H9 (cell line): Measurements from ENCODE around the gene STX5. TPM values are rescaled to one million over a fixed set of nuclear protein-coding genes. Genes with fewer than 3 reads are reported as not detected.
A peak's percentile ranks its signal among the peaks of the same experiment; 100 is the strongest.
"Not testable (repeated sequence)": the region's sequence is repeated elsewhere in the genome, so short reads cannot be mapped to it uniquely, and the experiment has no call there.

ENCODE experiments used
- DNase-seq: peaks from one replicate; pipeline ENCODE4 v3.0.0-alpha.2; 2017
- H2AFZ ChIP-seq: one replicate; pipeline ENCODE4 v1.6.1; 2013; ENCODE audit warnings: mild to moderate bottlenecking, low read length, control low read depth, moderate library complexity
- H2AK5ac ChIP-seq: 2 replicates; pipeline ENCODE4 v1.6.1; 2013; ENCODE audit warnings: low read length, control low read depth, mixed read lengths; ENCODE audit not compliant: insufficient read length
- H2BK120ac ChIP-seq: one replicate; pipeline ENCODE4 v1.6.1; 2013; ENCODE audit warnings: low read depth, mild to moderate bottlenecking, low read length, control low read depth, inconsistent platforms; ENCODE audit not compliant: poor library complexity, severe bottlenecking
- H2BK12ac ChIP-seq: 2 replicates; pipeline ENCODE4 v1.6.1; 2013; ENCODE audit warnings: low read length, control low read depth, mixed read lengths, low read depth; ENCODE audit not compliant: insufficient read length
- H2BK15ac ChIP-seq: 2 replicates; pipeline ENCODE4 v1.6.1; 2013; ENCODE audit warnings: low read depth, low read length, control low read depth
- H2BK20ac ChIP-seq: one replicate; pipeline ENCODE4 v1.6.1; 2013; ENCODE audit warnings: low read depth, mild to moderate bottlenecking, low read length, control low read depth, inconsistent platforms; ENCODE audit not compliant: poor library complexity, severe bottlenecking
- H2BK5ac ChIP-seq: 2 replicates; pipeline ENCODE4 v1.6.1; 2013; ENCODE audit warnings: low read length, control low read depth, mixed read lengths; ENCODE audit not compliant: insufficient read length
- H3K14ac ChIP-seq: 2 replicates; pipeline ENCODE4 v1.6.1; 2013; ENCODE audit warnings: low read length, control low read depth; ENCODE audit not compliant: insufficient read depth
- H3K18ac ChIP-seq: 2 replicates; pipeline ENCODE4 v1.6.1; 2013; ENCODE audit warnings: low read depth, mild to moderate bottlenecking, mixed read lengths, low read length, control low read depth; ENCODE audit not compliant: insufficient read length
- H3K23ac ChIP-seq: 2 replicates; pipeline ENCODE4 v1.6.1; 2013; ENCODE audit warnings: low read length, control low read depth, mixed read lengths, low read depth; ENCODE audit not compliant: insufficient read length
- H3K23me2 ChIP-seq: 2 replicates; pipeline ENCODE4 v1.6.1; 2013; ENCODE audit warnings: low read depth, mild to moderate bottlenecking, mixed read lengths, low read length, control low read depth; ENCODE audit not compliant: insufficient read length, poor library complexity, severe bottlenecking
- H3K27ac ChIP-seq: 2 replicates; pipeline ENCODE4 v1.5.1; 2013; ENCODE audit warnings: low read length, control low read depth, mixed read lengths, low read depth; ENCODE audit not compliant: insufficient read length
- H3K27me3 ChIP-seq: 2 replicates; pipeline ENCODE4 v1.6.1; 2013; ENCODE audit warnings: low read length, control low read depth, inconsistent platforms; ENCODE audit not compliant: insufficient read depth
- H3K4ac ChIP-seq: 2 replicates; pipeline ENCODE4 v1.6.1; 2013; ENCODE audit warnings: low read depth, mild to moderate bottlenecking, control low read depth, inconsistent platforms, low read length, moderate library complexity
- H3K4me1 ChIP-seq: 2 replicates; pipeline ENCODE4 v1.6.1; 2013; ENCODE audit warnings: low read length, control low read depth, inconsistent platforms; ENCODE audit not compliant: insufficient read depth
- H3K4me2 ChIP-seq: 2 replicates; pipeline ENCODE4 v1.6.1; 2013; ENCODE audit warnings: low read length, control low read depth, mixed read lengths; ENCODE audit not compliant: insufficient read length, insufficient read depth
- H3K56ac ChIP-seq: 2 replicates; pipeline ENCODE4 v1.6.1; 2013; ENCODE audit warnings: low read depth, mild to moderate bottlenecking, mixed read lengths, low read length, control low read depth; ENCODE audit not compliant: insufficient read length
- H3K79me1 ChIP-seq: 2 replicates; pipeline ENCODE4 v1.6.1; 2013; ENCODE audit warnings: low read depth, mild to moderate bottlenecking, moderate library complexity, low read length, control low read depth, inconsistent platforms; ENCODE audit not compliant: insufficient read depth, poor library complexity, severe bottlenecking
- H3K79me2 ChIP-seq: 2 replicates; pipeline ENCODE4 v1.6.1; 2013; ENCODE audit warnings: low read length, control low read depth, inconsistent platforms; ENCODE audit not compliant: insufficient read depth
- H3K9ac ChIP-seq: 2 replicates; pipeline ENCODE4 v1.6.1; 2013; ENCODE audit warnings: low read length, control low read depth, mixed read lengths; ENCODE audit not compliant: insufficient read length; ENCODE audit errors: extremely low read depth
- H3K9me3 ChIP-seq: one replicate; pipeline ENCODE4 v1.6.1; 2013; ENCODE audit warnings: low read depth, low read length, inconsistent platforms; ENCODE audit not compliant: control insufficient read depth
- H3T11ph ChIP-seq: one replicate; pipeline ENCODE4 v1.6.1; 2013; ENCODE audit warnings: mild to moderate bottlenecking, low read length, control low read depth, inconsistent platforms
- H4K20me1 ChIP-seq: one replicate; pipeline ENCODE4 v1.6.1; 2013; ENCODE audit not compliant: control insufficient read depth, insufficient read length, insufficient read depth
- H4K5ac ChIP-seq: 2 replicates; pipeline ENCODE4 v1.6.1; 2013; ENCODE audit warnings: low read depth, mild to moderate bottlenecking, mixed read lengths, low read length, control low read depth; ENCODE audit not compliant: insufficient read length
- H4K8ac ChIP-seq: replicated peaks from 2 replicates; pipeline ENCODE4 v1.6.1; 2013; ENCODE audit warnings: low read length, control low read depth, mixed read lengths, low read depth; ENCODE audit not compliant: insufficient read length
- H4K91ac ChIP-seq: 2 replicates; pipeline ENCODE4 v1.6.1; 2013; ENCODE audit warnings: low read depth, mild to moderate bottlenecking, moderate library complexity, mixed read lengths, low read length, control low read depth; ENCODE audit not compliant: insufficient read length
- H3K27ac Mint-ChIP-seq, 3 experiments: 2 replicates in 2 of 3; 3 replicates in 1 of 3; pipeline ENCODE4 v1.8.0; 2020 to 2021; ENCODE audit warnings: mixed read lengths in 3 of 3, mild to moderate bottlenecking in 1 of 3, moderate library complexity in 1 of 3
- H3K27me3 Mint-ChIP-seq: 2 replicates; pipeline ENCODE4 v1.8.0; 2021; ENCODE audit warnings: low read depth, mild to moderate bottlenecking, moderate library complexity, mixed read lengths
- H3K36me3 Mint-ChIP-seq, 3 experiments: 2 replicates in 2 of 3; 3 replicates in 1 of 3; pipeline ENCODE4 v1.8.0; 2020 to 2021; ENCODE audit warnings: low read depth in 3 of 3, mixed read lengths in 3 of 3; ENCODE audit not compliant: insufficient read depth in 1 of 3
- H3K4me1 Mint-ChIP-seq, 2 experiments: 2 replicates each; pipeline ENCODE4 v1.8.0; 2020; ENCODE audit warnings: mixed read lengths in 2 of 2
- H3K4me3 Mint-ChIP-seq, 2 experiments: 2 replicates in 1 of 2; 3 replicates in 1 of 2; pipeline ENCODE4 v1.8.0; 2020 to 2021; ENCODE audit warnings: mild to moderate bottlenecking in 2 of 2, mixed read lengths in 2 of 2, moderate library complexity in 1 of 2
- H3K9me3 Mint-ChIP-seq, 2 experiments: 2 replicates in 1 of 2; 3 replicates in 1 of 2; pipeline ENCODE4 v1.8.0; 2020; ENCODE audit warnings: mild to moderate bottlenecking in 2 of 2, mixed read lengths in 2 of 2, moderate library complexity in 1 of 2
- WGBS: extraction: QIAGEN DNeasy Blood & Tissue Kit; methylation state at CpG from one replicate; pipeline ENCODE4 v1.1.7; 2013; ENCODE audit warnings: missing lambda C conversion rate, low lambda C conversion rate, mixed read lengths; ENCODE audit not compliant: insufficient read length; ENCODE audit errors: extremely low coverage; 5-methylcytosine and 5-hydroxymethylcytosine counted together
- total RNA-seq: library from RNA; stranded (reverse); gene quantifications from 2 replicates; pipeline ENCODE4 v1.2.1, GENCODE V29; 2021
- TF ChIP-seq, protein P1 (sequence below): fragments of 200-600 bp; sonication (generic); conservative IDR thresholded peaks from 3 replicates; pipeline ENCODE4 v1.8.0; 2021; ENCODE audit warnings: antibody characterized with exemption, mild to moderate bottlenecking

Gene STX5
- total RNA-seq, 1 experiment from 2014 or later, result 33.5 TPM

DNA sequence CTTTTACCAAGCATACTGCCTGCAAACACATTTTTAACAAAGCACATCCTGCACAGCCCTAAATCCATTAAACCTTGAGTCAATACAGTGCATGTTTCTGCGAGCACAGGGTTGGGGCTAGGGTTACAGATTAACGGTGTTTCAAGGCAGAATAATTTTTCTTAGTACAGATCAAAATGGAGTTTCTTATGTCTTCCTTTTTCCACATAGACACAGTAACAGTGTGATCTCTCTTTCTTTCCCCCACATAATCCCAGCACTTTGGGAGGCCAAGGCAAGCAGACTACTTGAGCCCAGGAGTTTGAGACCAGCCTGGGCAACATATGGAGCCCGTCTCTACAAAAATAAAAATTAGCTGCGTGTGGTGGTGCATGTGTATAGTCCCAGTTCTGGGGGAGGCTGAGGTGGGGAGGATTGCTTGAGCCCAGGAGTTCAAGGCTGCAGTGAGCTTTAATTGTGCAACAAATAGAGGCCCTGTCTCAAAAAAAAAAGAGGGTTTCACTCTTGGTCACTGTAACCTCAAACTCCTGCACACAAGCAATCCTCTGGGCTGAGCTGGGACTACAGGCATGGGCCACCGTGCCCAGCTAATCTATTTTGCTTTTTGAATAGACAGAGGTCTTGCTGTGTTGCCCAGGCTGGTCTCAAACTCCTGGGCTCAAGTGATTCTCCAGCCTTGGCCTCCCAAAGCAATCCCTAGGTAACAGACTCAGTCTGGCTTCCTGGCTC lies 29.1 kb upstream of the STX5 start:
- Histone ChIP-seq H3K27me3 (no peaks in the 10 kb centered on the region), H3K23me2 (peaks cover 11% of the 10 kb centered on the region), H2AFZ (no peak overlapping the region), H4K8ac (no peak overlapping the region), H3K79me1 (peaks cover 6% of the 10 kb centered on the region), H3K4ac (no peak overlapping the region), H3K14ac (no peak overlapping the region), H4K91ac (no peak overlapping the region), H3K79me2 (peaks cover 60% of the 10 kb centered on the region), H2BK12ac (no peak overlapping the region), H2BK20ac (no peak overlapping the region), H3K9me3 (no peaks in the 10 kb centered on the region), H3K27ac (no peak overlapping the region), H3K4me2 (no peak overlapping the region), H2BK120ac (no peak overlapping the region), H2BK15ac (no peak overlapping the region), H2BK5ac (no peak overlapping the region), H4K20me1 (no peaks in the 10 kb centered on the region), H2AK5ac (no peak overlapping the region), H3K56ac (no peak overlapping the region), H3T11ph (no peak overlapping the region), H3K4me1 (no peaks in the 10 kb centered on the region; the same call in 1 of the 2 replicates), H3K23ac (no peak overlapping the region), H4K5ac (no peak overlapping the region), H3K18ac (no peak overlapping the region), H3K9ac (no peak overlapping the region)
- Mint-ChIP-seq H3K4me3 (peak overlapping the region in 1 of 2 experiments; percentile 68; a peak in 3 of 5 replicates), H3K27ac (peak overlapping the region; percentile 76 to 98 (median 95); a peak in 5 of 7 replicates), H3K4me1 (peaks cover 50 to 63% of the 10 kb centered on the region in 2 experiments), H3K27me3 (0 out of 2 replicates have a peak, but pooled peaks cover 1% of the 10 kb centered on the region), H3K9me3 (no peaks in the 10 kb centered on the region), H3K36me3 (peaks cover 28 to 58% (median 35%) of the 10 kb centered on the region in 3 experiments)
- TF ChIP-seq, protein P1, sequence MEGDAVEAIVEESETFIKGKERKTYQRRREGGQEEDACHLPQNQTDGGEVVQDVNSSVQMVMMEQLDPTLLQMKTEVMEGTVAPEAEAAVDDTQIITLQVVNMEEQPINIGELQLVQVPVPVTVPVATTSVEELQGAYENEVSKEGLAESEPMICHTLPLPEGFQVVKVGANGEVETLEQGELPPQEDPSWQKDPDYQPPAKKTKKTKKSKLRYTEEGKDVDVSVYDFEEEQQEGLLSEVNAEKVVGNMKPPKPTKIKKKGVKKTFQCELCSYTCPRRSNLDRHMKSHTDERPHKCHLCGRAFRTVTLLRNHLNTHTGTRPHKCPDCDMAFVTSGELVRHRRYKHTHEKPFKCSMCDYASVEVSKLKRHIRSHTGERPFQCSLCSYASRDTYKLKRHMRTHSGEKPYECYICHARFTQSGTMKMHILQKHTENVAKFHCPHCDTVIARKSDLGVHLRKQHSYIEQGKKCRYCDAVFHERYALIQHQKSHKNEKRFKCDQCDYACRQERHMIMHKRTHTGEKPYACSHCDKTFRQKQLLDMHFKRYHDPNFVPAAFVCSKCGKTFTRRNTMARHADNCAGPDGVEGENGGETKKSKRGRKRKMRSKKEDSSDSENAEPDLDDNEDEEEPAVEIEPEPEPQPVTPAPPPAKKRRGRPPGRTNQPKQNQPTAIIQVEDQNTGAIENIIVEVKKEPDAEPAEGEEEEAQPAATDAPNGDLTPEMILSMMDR, result no peak
- no CpG with 5 or more reads among the region's 5 CpGs for WGBS
- DNase-seq, result no peak

DNA sequence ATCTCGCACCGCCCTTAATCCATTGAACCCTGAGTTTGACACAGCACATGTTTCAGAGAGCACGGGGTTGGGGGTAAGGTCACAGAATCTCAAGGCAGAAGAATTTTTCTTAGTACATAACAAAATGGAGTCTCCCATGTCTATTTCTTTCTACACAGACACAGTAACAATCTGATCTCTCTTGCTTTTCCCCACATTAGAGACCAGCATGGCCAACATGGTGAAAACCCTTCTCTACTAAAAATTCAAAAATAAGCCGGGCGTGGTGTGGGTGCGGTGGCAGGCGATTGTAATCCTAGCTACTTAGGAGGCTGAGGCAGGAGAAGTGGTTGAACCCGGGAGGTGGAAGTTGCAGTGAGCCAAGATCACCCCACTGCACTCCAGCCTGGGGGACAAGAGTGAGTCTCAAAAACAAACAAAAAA lies 27.4 kb upstream of the STX5 start:
- Mint-ChIP-seq H3K4me3 (peak overlapping the region; percentile 69 to 99), H3K36me3 (peaks cover 37 to 68% (median 42%) of the 10 kb centered on the region in 3 experiments), H3K4me1 (peaks cover 49 to 60% of the 10 kb centered on the region in 2 experiments), H3K27ac (peak overlapping the region; percentile 13 to 94 (median 92); a peak in 4 of 7 replicates)
- H3K4me1 ChIP-seq, H3K27me3 ChIP-seq, H2BK120ac ChIP-seq, H2AFZ ChIP-seq, H4K5ac ChIP-seq, H2BK5ac ChIP-seq, H3T11ph ChIP-seq, H4K91ac ChIP-seq, DNase-seq, H3K9ac ChIP-seq, H2BK15ac ChIP-seq, H3K9me3 ChIP-seq, H4K20me1 ChIP-seq, H2AK5ac ChIP-seq, H3K27me3 Mint-ChIP-seq, H4K8ac ChIP-seq, H2BK12ac ChIP-seq, H3K14ac ChIP-seq, H3K56ac ChIP-seq, H3K79me1 ChIP-seq, H3K4ac ChIP-seq, H3K23ac ChIP-seq, H3K27ac ChIP-seq, H3K9me3 Mint-ChIP-seq, H3K4me2 ChIP-seq, H2BK20ac ChIP-seq, H3K18ac ChIP-seq: not testable (repeated sequence)
- Histone ChIP-seq H3K23me2 (peaks cover 11% of the 10 kb centered on the region), H3K79me2 (peaks cover 62% of the 10 kb centered on the region)
- WGBS, result no CpG with 5 or more reads among the region's 8 CpGs
